HG03025 (cell line): ENCODE results near the gene KAT14.
"Not testable (repeated sequence)": the region's sequence is repeated elsewhere in the genome, so short reads cannot be mapped to it uniquely, and the experiment has no call there.

Source experiments
- ATAC-seq: cut with Tn5 transposase; IDR thresholded peaks from one replicate; pipeline ENCODE4 v1.9.1; 2021; ENCODE audit warnings: mild to moderate bottlenecking, moderate library complexity; ENCODE audit not compliant: unreplicated experiment, low FRiP score

KAT14 gene

DNA sequence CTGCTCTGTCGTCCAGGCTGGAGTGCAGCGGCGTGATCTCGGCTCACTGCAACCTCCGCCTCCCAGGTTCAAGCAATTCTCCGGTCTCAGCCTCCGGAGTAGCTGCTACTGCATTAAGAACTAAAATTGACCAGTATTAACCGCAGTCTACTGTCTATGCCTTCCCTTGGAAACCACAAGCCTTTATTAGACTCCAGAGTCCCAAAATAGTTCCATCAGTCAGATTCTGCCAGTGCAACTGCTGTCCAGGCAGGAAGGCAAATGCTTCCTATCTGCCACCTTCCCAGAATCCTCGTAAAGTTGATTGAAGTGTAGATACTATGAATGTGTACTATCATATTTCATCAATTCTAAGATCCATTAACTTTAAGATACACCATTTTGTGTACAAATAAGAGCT is 16.7 kb downstream of the KAT14 start:
- ATAC-seq: no peak

DNA sequence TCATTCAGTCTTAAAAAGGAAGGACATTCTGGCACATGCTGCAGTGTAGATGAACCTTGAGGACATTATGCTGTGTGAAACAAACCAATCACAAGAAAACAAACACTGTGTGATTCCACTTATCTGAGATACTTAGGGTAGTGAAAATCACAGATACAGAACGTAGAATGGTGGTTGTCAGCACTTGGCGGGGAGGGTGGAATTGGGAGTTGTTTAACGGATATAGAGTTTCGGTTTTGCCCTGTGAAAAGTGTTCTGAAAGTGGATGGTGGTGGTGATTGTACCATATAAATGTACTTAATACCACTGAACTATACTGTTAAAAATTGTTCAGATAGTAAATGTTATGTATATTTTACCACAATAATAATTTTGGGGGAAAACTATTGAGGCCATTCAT is 18.4 kb downstream of the KAT14 start:
- no peak for ATAC-seq

DNA sequence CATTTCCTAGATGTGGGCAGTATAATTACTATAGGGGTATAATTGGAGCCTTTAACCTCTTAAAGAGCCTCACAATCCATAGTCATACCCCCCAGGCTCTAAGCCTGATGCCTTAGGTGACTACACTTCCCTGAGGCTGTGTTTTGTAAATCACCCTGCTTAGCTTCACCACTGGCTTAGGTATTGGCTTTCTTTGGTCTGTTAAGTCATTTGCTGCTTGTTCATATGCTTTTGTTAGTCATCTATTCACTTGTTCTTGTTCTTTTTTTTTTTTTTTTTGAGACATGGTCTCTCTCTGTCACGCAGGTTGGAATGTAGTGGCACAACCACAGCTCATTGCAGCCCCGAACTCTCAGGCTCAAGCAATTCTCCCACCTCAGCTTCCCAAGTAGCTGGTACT is 26.7 kb downstream of the KAT14 start:
- ATAC-seq: no peak

DNA sequence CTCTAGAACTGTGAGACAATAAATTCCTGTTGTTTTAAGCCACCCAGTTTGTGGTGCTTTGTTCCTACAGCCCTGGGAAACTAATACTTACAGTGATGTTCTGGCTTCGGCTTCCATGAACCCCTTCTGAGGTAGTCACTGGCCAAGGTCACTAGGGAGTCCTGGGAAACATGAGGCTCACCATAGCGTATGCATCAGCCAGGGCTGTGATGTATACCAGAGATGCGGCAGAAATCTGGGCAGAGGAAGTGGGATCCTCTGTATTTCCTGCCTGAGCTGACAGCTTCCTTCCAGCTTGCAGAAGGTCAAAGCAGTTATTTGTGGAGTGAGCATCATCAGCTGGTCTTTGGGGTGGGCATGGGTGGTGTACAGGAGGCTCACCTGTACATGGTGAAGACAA is 27.9 kb downstream of the KAT14 start:
- no peak for ATAC-seq

DNA sequence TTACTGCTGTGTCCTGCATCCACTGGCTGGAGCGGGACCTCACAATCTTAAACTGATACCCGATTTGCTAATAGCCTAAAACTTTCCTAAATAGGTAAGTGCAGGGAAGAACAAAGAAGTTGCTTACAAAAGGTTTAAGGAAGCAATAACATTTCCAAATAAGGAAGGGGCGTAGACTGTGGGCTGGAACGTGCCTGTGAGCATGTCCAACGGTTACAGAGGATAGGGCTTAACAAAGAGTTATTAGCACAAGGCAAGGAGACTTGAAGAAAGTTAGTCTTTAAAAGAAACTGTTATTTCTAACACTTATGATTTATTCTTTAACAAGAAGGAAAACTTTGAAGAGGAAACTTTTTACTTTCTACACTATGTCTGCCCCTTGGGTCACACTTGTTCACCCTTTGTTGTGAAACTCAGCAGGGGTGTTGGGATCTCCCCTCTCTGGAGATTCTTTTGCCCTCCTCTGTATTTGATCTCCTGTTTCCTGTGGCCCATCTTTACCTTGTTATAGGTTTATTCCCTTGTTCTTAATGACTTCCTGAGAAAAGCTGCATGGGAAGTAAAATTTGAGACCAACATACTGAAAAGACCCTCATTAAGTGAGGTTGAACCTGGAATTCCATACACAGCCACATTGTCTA is 28.7 kb downstream of the KAT14 start:
- no peak for ATAC-seq

- ATAC-seq: no peak
These were observed 29.3 kb downstream of the KAT14 start for GRCh38 chr20:18166950-18167349.

DNA sequence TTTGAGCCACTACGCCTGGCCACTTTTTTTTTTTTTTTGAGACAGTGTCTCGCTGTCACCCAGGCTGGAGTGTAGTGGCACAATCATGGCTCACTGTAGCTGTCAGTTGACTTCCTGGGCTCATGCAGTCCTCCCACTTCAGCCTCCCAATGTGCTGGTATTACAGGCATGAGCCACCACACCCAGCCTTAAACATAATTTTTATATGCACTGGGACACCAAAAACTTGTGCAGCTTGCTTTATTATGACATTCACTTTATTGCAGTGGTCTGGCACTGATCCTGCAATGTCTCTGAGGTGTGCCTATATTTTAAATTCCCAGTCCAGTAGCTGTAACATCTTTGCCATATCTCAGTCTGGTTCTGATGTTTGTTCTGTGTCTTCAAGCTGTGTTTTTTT is 34.7 kb downstream of the KAT14 start:
- ATAC-seq: no peak

- ATAC-seq: no peak
These were observed 37.4 kb downstream of the KAT14 start for GRCh38 chr20:18174906-18175683.

- no peak for ATAC-seq
These were observed 38.7 kb downstream of the KAT14 start for GRCh38 chr20:18176318-18176785.

DNA sequence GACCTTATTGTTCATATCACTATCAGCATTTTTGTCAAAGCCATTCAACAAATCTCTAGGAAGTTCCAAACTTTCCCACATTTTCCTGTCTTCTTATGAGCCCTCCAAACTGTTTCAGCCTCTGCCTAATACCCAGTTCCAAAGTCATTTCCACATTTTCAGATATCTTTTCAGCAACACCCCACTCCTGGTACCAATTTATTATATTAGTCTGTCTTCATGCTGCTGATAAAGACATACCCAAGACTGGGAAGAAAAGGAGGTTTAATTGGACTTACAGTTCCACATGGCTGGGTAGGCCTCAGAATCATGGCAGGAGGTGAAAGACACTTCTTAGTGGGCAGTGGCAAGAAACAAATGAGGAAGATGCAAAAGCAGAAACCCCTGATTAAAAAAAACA is 42.7 kb downstream of the KAT14 start:
- not testable (repeated sequence) for ATAC-seq

DNA sequence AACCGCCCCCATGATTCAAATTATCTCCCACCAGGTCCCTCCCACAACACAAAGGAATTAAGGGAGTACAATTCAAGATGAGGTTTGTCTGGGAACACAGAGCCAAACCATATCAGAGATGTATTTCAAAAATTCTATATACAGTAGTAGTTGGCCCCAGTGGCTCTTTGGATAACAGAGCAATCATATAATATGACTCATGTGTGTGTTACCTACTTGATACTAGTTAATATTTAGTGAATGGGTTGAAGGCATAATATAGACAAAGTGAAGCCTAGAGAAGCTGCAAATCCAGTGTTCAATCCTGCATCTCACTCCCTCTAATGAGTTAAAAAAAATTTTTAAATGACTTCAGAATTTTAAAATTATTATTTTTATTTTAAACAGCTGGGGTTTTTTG is 43.2 kb downstream of the KAT14 start:
- ATAC-seq: no peak

DNA sequence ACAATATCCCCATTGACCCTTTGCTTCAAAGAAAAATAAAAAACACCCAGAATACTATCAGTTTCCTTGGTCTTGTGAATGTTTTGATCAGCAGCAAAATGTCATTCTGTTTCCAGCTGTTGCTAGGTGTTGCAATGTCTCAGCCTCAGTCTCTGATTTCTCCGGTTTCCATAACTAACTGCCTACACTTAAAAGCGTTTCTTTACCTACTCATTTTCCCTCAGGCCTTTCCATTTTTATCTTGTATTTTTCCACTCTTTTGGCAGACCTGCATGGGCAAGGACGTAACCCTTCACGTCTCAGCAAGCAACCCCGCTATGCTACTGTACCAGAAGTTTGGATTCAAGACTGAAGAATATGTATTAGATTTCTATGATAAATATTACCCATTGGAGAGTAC is 49.4 kb downstream of the KAT14 start:
- ATAC-seq: no peak

- no peak for ATAC-seq
These were observed 50.8 kb downstream of the KAT14 start for GRCh38 chr20:18188434-18188833.

GRCh38 chr20:18190338-18191233 is 52.9 kb downstream of the KAT14 start:
- no peak for ATAC-seq

- no peak for ATAC-seq
These were observed 53.6 kb downstream of the KAT14 start for GRCh38 chr20:18191306-18191705.

GRCh38 chr20:18194461-18194860 is 56.8 kb downstream of the KAT14 start:
- not testable (repeated sequence) for ATAC-seq

DNA sequence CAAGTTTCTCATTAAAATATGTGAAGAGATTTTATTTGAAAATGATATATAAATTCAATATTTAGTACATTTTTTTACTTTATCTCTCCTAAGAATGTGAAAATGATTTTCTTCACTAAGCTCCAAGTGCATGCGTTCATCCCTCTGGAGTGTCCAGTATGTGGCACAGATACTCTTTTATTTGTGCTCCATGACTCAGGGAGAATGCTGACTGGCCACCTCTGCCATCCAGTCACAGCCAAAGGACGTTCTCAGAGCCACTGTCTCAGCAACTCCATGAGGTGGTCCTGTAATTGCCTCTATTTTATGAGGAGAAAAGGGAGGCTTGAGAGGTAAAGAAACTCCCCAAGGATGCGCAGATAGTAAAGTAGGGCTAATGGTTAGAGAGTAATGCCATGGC is 58.3 kb downstream of the KAT14 start:
- ATAC-seq: no peak

DNA sequence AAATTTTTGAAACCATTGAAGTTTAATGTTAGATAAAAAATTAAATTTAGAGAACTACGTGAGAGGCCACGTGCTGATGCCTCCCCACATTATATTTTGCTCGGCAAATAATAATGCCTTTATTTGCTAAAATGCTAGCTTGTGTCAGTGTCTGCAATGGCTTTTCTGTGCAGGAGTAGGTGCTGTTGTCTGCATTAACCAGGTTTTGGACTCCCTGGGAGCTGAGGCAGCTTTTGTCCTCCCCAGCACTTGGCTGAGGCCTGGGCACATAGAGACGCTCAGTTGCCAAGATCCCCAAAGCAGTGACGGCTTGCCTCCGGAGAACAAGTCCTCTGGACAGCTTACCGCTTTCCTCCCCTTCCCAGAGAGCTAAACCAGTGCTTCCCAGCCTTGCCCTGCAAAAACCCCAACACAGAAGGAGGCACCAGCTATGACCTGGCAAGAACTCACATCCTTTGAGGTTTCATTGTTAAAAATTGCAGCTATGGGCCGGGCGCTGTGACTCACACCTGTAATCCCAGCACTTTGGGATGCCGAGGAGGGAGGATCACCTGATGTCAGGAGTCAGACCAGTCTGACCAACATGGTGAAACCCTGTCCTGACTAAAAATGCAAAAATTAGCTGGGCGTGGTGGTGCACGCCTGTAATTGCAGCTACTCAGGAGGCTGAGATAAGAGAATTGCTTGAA is 59.9 kb downstream of the KAT14 start:
- ATAC-seq: no peak

DNA sequence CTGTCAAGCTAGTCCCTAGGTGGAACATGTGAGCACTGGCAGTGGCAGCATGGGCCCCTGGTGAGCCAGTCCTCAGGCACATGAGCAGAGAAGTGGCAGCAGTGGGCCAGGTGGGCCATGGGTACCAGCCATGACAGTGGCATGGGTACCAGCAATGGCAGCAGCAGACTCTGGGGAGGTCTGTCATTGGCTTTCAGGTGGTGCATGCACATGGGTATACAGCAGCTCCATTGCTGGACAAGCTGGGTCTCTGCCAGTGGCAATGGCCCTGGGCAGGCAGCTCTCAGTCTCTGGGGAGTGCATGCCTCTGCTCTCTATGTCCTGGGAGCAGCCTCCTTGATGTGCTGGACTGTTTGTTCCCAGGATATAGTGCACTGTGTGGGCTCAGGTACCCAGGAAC is 65.3 kb downstream of the KAT14 start:
- no peak for ATAC-seq

DNA sequence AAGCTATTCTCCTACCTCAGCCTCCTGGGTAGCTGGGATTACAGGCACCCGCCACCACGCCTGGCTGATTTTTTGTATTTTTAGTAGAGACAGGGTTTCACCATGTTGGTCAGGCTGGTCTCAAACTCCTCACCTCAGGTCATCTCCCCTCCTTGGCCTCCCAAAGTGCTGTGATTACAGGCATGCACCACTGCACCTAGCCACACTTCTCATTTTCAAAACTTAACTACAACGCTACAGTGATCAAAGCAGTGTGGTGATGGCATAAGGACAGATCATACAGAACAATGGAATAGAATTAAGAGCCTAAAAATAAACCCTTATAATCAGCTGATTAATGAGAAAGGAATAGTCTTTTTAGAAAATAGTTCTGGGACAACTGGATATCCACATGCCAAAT is 66.0 kb downstream of the KAT14 start:
- not testable (repeated sequence) for ATAC-seq

DNA sequence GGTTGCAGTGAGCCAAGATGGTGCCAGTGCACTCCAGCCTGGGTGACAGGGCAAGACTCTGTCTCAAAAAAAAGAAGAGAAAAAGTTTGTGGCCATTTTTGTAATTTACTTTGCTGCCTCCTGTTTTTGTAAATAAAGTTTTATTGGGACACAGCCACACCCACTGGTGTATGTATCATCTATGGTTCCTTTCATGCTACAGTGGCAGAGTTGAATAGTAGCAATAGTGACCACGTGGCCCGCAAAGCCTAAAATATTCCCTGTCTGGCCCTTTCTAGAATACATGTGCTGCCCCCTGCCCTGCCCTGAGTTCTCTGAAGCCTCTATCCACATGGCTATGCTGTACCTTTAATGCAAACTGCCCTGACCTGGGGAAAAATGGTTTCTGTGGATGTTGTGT is 75.3 kb downstream of the KAT14 start:
- no peak for ATAC-seq
